GM19372 (cell line): ENCODE measurements around the gene ELOVL6.
"Not testable (repeated sequence)": the region's sequence is repeated elsewhere in the genome, so short reads cannot be mapped to it uniquely, and the experiment has no call there.

ENCODE experiments used
- ATAC-seq: cut with Tn5 transposase; IDR thresholded peaks from one replicate; pipeline ENCODE4 v1.9.1; 2021; ENCODE audit warnings: mild to moderate bottlenecking, low read depth, moderate library complexity; ENCODE audit not compliant: unreplicated experiment

The ELOVL6 gene

GRCh38 chr4:110042545-110043517 is 155.6 kb downstream of the ELOVL6 start:
- no peak for ATAC-seq

DNA sequence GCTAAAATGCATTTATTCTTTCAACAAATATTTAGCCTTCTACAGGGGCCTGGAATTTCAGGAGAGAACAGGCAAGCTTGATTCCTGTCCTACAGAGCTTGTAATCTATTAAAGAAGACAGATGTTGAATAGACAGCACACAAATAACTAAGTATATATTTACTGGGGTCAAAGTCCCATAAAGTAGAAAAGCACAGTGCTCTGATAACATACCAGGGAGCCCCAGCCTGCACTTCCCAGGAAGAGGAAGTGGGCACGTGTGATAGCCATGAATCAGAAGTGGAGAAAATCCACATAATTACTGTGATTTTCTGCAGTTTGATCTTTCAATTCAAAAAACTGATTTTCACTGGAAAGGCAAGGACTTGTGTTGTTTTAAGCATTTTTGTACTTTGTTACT is 156.7 kb downstream of the ELOVL6 start:
- ATAC-seq = no peak

GRCh38 chr4:110039164-110039563 is 159.3 kb downstream of the ELOVL6 start:
- not testable (repeated sequence) for ATAC-seq

DNA sequence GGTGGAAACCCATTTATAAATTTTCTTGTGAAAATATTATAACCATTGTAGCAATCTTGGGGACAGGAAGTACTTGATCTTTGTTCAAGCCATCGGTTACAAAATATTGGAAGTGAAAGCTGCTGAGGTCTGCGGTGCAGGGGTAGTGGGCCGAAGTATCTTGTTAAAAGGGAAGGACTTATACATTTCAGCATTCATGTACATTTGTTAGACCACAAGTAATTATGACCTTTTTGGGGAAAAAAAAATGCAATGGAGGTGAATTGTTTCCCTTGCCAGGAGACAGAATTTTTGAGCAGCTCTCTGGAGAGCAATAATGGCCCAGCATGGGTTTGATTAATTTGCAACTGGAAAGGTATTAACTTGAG is 164.4 kb downstream of the ELOVL6 start:
- peak; percentile 99 for ATAC-seq

DNA sequence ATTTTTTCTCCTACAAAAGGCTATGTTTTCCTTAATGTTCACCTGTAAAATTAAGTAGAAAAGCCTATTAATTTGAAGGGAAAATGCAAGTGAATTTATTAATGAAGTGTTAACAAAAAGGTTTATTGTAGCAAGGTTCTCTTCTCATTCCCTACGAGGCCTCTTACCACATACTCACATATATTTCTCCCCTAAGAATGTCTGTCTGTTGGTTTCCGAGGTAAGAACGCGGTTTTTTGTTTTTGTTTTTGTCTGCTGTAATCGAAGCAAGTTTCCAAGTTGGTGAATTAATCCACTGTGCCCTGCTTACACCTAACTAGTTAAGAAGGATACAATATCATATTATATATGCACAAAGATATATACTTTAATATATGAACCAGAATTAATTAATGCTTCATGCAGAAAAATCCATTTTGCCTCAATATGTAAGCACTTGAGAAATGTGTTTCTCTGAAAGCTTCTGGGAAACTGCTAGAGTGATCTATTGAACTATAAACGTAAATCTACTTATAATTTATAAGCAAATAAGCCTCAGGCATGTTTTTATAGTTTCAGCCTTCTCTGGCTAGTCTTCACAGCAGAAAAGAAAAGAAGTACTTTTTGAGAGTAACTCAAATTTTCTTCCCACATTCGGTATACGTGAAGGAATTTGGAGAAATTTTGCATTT is 164.9 kb downstream of the ELOVL6 start:
- peak; percentile 4 for ATAC-seq

- no peak for ATAC-seq
Observed at GRCh38 chr4:110032603-110033002, 165.8 kb downstream of the ELOVL6 start.

DNA sequence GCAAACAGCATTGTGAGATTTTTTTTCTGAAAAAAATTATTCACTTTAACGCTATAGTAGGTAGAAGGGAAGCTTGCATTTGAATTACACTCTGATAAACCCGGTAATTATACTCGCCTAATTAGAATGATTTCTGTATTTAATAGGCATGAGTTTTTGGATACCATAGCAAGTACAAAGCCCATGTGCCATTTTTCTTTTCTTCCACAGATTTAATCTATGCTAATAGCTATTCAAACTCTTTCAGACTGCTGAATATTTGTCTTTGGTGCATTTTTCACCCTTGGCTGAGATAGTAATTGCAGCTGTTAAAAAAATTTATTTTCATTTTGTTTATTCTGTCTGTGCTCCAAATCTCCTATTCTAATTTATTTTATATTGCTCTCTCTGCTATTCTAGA is 172.7 kb downstream of the ELOVL6 start:
- no peak for ATAC-seq

GRCh38 chr4:110025056-110025455 is 173.4 kb downstream of the ELOVL6 start:
- no peak for ATAC-seq

- ATAC-seq = no peak
Observed at GRCh38 chr4:110022457-110022856, 176.0 kb downstream of the ELOVL6 start.

GRCh38 chr4:110020646-110021443 is 177.6 kb downstream of the ELOVL6 start:
- ATAC-seq = no peak

DNA sequence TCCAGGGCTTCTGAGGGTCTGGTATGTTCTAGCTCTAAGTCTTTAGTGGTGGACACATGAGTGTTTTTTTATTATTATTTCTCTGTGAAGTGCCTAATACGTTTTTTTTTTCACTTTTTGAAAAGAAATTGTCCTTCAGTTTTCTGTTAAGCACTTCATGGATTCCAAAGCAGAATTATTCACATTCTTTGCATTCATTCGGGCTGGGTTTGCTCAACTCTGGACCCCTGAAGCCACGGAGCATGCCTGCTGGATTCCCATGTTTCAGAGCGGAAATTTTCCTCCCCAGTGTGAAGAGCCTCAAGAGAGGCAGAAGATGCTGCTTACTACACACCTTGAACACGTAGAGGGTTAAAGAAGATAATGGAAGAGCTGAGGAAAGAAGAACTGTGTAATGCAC is 178.3 kb downstream of the ELOVL6 start:
- ATAC-seq = no peak

GRCh38 chr4:110019153-110019552 is 179.3 kb downstream of the ELOVL6 start:
- no peak for ATAC-seq

DNA sequence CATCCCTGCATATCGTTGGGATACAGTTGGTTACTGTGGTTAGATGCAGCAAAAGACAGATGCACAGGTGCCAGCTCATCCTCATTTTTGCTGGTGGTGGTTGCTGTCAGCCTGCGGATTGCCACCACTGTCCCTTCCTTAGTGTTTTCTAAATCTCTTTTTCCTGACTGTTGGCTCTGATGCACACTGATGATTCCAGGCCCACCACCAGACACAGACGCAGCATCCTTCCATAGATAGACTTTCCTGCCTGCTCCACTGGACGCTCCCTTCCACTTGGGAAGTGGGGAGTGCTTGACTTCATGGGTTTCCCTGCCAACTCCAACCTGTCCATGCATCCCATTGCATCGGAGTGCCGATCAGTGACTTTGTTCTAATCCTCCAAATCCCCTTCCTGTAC is 184.2 kb downstream of the ELOVL6 start:
- ATAC-seq = no peak

GRCh38 chr4:110012917-110013316 is 185.5 kb downstream of the ELOVL6 start:
- ATAC-seq = no peak

- no peak for ATAC-seq
Observed at GRCh38 chr4:110010797-110011196, 187.6 kb downstream of the ELOVL6 start.

GRCh38 chr4:110009550-110009949 is 188.9 kb downstream of the ELOVL6 start:
- ATAC-seq = no peak

- ATAC-seq = no peak
Observed at GRCh38 chr4:110008540-110008939, 189.9 kb downstream of the ELOVL6 start.

DNA sequence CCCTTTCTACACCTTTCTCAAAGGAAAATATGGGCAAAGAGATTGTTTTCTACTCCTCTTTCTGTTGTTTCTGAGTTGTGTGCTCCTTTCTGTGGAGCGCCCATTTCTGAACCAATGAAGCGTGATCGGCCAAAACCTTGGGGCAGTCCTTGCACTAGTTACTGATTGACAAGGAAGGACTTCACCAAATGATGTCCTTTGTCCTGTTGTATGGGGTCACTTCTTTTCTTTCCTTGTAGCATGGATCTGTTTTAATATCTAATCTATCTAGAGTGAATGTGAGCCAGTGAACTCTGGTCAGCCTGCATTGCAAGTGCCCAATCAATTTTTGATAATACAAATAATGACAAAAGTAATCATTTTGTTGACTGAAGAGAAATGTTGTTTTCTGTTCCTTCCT is 191.2 kb downstream of the ELOVL6 start:
- ATAC-seq = no peak

DNA sequence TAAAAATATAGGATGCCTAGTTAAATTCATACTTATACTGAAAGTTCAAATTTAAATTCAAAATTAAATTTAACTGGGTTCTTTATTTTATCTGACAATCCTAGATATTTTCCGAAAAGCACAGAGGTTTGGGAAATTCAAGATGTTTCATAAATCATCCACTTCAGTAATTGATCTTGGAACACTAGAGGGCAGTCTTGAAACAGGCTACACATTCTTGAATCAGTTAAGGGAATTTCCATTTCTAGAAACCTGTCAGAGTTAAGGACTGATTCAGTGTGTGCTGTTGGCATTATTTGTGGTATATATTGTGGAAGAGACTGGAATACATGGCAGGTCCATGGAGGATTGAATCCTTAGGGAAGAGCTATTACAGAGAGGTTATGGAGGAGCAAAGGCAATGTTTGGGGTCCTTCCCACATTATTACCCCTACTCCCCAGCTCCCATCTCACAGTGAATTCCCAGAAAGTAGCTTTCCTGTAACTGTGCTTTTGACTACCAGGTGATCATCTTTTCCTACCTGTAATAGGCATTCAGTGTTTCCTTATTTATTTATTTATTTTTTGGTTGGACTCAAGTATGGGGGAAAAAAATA is 192.9 kb downstream of the ELOVL6 start:
- ATAC-seq = no peak

DNA sequence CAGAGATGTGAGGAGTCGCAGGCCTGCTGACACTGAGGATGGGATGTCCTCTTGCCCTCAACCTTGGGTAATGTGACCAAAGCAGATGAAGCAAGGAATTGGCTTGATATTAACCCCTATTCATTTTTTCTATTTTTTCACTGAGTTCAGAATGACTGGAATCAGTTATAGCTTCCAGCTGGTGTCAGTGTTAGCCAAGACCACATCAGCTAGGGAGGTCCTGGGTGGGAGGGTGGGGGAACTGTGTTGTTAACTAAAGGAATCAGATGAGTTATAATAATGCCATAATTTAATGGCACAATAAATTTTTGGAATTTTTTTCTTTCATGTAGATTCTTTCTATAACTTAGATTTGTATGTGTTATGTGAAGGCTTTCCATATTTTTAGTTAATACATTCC is 193.9 kb downstream of the ELOVL6 start:
- no peak for ATAC-seq
